Left ventricle myocardium inferior (tissue), 1 donor: ENCODE measurements around the gene POU2F3. TPM values are rescaled to one million over a fixed set of nuclear protein-coding genes. Genes with fewer than 3 reads are reported as not detected.

Experiments used
- DNase-seq: peaks from one replicate; pipeline ENCODE4 v3.0.0-alpha.2; 2020
- H3K27ac ChIP-seq: fragments of 200-600 bp; replicated peaks from 2 replicates; pipeline ENCODE4 v1.8.0; 2021
- H3K27me3 ChIP-seq: fragments of 200-600 bp; 2 replicates; pipeline ENCODE4 v1.8.0; 2021; ENCODE audit warnings: low read depth
- H3K36me3 ChIP-seq: fragments of 200-600 bp; 2 replicates; pipeline ENCODE4 v1.8.0; 2021
- H3K4me1 ChIP-seq: fragments of 200-600 bp; 2 replicates; pipeline ENCODE4 v1.8.0; 2021
- H3K4me3 ChIP-seq: fragments of 200-600 bp; 2 replicates; pipeline ENCODE4 v1.8.0; 2021; ENCODE audit warnings: mild to moderate bottlenecking, moderate library complexity
- H3K9me3 ChIP-seq: fragments of 200-600 bp; replicated peaks from 2 replicates; pipeline ENCODE4 v1.8.0; 2021
- CTCF ChIP-seq: fragments of 200-600 bp; IDR thresholded peaks from 2 replicates; pipeline ENCODE4 v1.8.0; 2021; ENCODE audit warnings: antibody characterized with exemption, mild to moderate bottlenecking, borderline replicate concordance
- intact Hi-C: fragments of 100-400 bp; cut with micrococcal nuclease; formaldehyde crosslinking; loops from one replicate; pipeline ENCODE4 v1.11.0; 2022
- total RNA-seq: library from RNA; stranded (reverse); fragmentation: NEBNext Ultra II Directional; extraction: Animal tissue kit (Norgen Biotek cat#: 25700); gene quantifications from one replicate; pipeline ENCODE4 v1.2.1, GENCODE V29; 2021
- donor health status: DM: no; HTN: yes; CAD: no; lungs with severe emphysema.

Gene POU2F3
- total RNA-seq, 1 donor from 2014 or later: not detected

- peaks cover 67% of the 10 kb centered on the region for H3K4me1 ChIP-seq
- peak overlapping the region; percentile 95 for H3K4me3 ChIP-seq
- no peaks in the 10 kb centered on the region for H3K9me3 ChIP-seq
- peak overlapping the region; percentile 97 for H3K27ac ChIP-seq
- no peak for TF ChIP-seq CTCF
- peaks cover 14% of the 10 kb centered on the region for H3K36me3 ChIP-seq
- no peaks in the 10 kb centered on the region for H3K27me3 ChIP-seq
- no peak for DNase-seq
- intact Hi-C loops: no loop called here
Observed at GRCh38 chr11:120327311-120327710, 87.4 kb downstream of the POU2F3 start.

- no peak for TF ChIP-seq CTCF
- Histone ChIP-seq H3K4me1 (peaks cover 89% of the 10 kb centered on the region), H3K27ac (peak overlapping the region; percentile 98), H3K9me3 (no peaks in the 10 kb centered on the region), H3K4me3 (no peak overlapping the region), H3K27me3 (no peaks in the 10 kb centered on the region), H3K36me3 (peaks cover 14% of the 10 kb centered on the region)
- intact Hi-C loops: no loop called here
- DNase-seq: no peak
Observed at GRCh38 chr11:120329556-120329955, 89.6 kb downstream of the POU2F3 start.

GRCh38 chr11:120330045-120330444 is 90.1 kb downstream of the POU2F3 start:
- intact Hi-C loops: no loop called here
- no peak for TF ChIP-seq CTCF
- no peak for DNase-seq
- peak overlapping the region; percentile 98 for H3K27ac ChIP-seq
- H3K36me3 ChIP-seq: peaks cover 14% of the 10 kb centered on the region
- H3K9me3 ChIP-seq: no peaks in the 10 kb centered on the region
- H3K4me3 ChIP-seq: no peak overlapping the region
- H3K27me3 ChIP-seq: no peaks in the 10 kb centered on the region
- H3K4me1 ChIP-seq: peaks cover 87% of the 10 kb centered on the region

GRCh38 chr11:120331301-120331996 is 91.5 kb downstream of the POU2F3 start:
- H3K27ac ChIP-seq: peak overlapping the region; percentile 98
- intact Hi-C loops: no loop called here
- H3K4me1 ChIP-seq: peaks cover 83% of the 10 kb centered on the region
- peak; percentile 43 for DNase-seq
- H3K4me3 ChIP-seq: peak overlapping the region; percentile 4
- peaks cover 14% of the 10 kb centered on the region for H3K36me3 ChIP-seq
- TF ChIP-seq CTCF: no peak
- no peaks in the 10 kb centered on the region for H3K27me3 ChIP-seq
- H3K9me3 ChIP-seq: no peaks in the 10 kb centered on the region

- Histone ChIP-seq H3K36me3 (peaks cover 14% of the 10 kb centered on the region), H3K9me3 (no peaks in the 10 kb centered on the region), H3K27ac (peak overlapping the region; percentile 98), H3K4me3 (peak overlapping the region; percentile 28), H3K27me3 (no peaks in the 10 kb centered on the region), H3K4me1 (peaks cover 83% of the 10 kb centered on the region)
- DNase-seq: no peak
- no peak for TF ChIP-seq CTCF
- intact Hi-C loops: no loop called here
Observed at GRCh38 chr11:120332822-120333716, 93.1 kb downstream of the POU2F3 start.
